D721Med (cell line): ENCODE data around the gene KLHDC7B.
"Not testable (repeated sequence)": the region's sequence is repeated elsewhere in the genome, so short reads cannot be mapped to it uniquely, and the experiment has no call there.

Source experiments
- DNase-seq: peaks from one replicate; pipeline ENCODE4 v3.0.0; 2011; ENCODE audit warnings: low spot score; ENCODE audit not compliant: insufficient read length
- FAIRE-seq: peaks from 2 replicates; lab custom pipeline; 2011; peaks lifted over from hg19 to GRCh38; lab: Jason Lieb, UNC
- TF ChIP-seq, protein P1 (sequence below): IDR thresholded peaks from 2 replicates; pipeline ENCODE4 v1.5.1; 2012; ENCODE audit warnings: mild to moderate bottlenecking, control low read depth; ENCODE audit not compliant: insufficient read depth; ENCODE audit errors: missing control alignments

Gene KLHDC7B

DNA sequence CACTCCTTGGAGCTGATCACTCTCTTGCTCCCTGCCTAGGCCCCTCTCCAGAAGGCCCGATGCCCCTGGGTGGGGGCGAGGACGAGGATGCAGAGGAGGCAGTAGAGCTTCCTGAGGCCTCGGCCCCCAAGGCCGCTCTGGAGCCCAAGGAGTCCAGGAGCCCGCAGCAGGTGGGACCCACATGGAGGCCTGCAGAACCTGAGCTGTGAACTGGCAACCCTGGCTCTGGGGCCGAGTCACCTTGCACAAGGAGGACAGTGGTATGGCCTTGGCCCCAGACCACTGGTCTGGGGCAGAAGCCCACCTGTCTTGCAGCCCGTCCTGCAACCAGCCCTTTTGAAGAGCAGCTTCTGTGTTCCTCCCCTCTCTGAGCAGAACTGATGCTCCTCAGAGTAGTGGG is 26.5 kb upstream of the KLHDC7B start:
- TF ChIP-seq, protein P1, sequence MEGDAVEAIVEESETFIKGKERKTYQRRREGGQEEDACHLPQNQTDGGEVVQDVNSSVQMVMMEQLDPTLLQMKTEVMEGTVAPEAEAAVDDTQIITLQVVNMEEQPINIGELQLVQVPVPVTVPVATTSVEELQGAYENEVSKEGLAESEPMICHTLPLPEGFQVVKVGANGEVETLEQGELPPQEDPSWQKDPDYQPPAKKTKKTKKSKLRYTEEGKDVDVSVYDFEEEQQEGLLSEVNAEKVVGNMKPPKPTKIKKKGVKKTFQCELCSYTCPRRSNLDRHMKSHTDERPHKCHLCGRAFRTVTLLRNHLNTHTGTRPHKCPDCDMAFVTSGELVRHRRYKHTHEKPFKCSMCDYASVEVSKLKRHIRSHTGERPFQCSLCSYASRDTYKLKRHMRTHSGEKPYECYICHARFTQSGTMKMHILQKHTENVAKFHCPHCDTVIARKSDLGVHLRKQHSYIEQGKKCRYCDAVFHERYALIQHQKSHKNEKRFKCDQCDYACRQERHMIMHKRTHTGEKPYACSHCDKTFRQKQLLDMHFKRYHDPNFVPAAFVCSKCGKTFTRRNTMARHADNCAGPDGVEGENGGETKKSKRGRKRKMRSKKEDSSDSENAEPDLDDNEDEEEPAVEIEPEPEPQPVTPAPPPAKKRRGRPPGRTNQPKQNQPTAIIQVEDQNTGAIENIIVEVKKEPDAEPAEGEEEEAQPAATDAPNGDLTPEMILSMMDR: no peak
- FAIRE-seq (no peak), DNase-seq (no peak)

DNA sequence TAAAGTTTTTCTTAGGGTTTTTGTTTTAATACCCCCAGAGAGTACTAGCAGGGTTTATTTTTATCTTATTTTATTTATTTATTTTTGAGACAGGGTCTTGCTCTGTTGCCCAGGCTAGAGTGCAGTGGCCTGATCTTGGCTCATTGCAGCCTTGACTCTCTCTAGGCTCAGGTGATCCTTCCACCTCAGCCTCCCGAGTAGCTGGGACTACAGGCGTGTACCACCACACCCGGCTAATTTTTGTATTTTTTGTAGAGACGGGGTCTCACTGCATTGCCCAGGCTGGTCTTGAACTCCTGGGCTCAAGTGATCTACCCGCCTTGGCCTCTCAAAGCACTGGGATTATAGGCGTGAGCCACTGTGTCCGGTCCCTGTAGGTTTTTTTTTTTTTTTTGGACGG is 25.5 kb upstream of the KLHDC7B start:
- not testable (repeated sequence) for FAIRE-seq, DNase-seq

DNA sequence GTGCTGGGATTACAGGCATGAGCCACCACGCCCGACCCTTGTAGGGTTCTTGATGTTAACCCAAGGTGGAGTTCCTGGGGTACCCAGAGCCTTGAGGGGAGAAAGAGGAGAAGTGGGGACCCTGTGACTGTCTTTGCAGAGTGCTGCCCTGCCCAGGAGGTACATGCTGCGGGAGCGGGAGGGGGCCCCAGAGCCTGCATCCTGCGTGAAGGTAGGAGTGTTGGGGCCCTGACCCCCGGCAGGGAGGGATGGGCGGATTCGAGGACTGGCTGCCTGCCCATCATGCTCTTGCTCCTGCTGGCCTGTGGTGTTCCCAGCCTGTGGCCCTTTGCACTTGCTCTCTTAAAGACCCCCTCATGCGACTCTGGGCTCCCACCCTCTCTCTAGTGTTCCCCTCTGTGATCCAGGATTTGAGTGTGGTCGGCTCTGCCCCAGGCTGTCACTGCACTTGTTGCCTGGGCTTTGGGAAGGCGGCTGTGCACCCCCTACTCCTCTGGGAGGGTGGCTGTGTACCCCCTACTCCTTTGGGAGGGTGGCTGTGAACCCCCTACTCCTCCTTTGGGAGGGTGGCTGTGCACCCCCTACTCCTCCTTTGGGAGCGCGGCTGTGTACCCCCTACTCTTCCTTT is 24.8 kb upstream of the KLHDC7B start:
- FAIRE-seq: no peak
- TF ChIP-seq, protein P1: no peak

DNA sequence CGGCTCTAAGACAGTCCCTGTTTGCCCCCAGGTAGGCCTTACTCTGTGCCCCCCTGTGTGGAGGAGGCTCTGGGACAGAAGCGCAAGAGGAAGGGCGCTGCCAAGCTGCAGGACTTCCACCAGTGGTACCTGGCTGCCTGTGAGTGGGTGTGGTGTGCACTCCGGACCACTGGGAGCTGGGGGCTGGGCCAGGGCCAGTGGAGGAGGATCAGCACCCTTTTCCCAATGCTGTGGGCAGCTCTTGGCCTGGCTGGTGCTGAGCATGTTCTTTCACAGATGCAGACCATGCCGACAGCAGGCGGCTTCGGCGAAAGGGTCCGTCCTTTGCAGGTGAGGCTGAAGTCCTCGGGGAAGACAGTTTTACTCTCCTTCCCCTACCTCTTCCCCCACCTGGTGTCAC is 24.0 kb upstream of the KLHDC7B start:
- FAIRE-seq: no peak
- no peak for DNase-seq
- TF ChIP-seq, protein P1: no peak

More for the DNA sequence above, 24.8 kb upstream of the KLHDC7B start:
- no peak for DNase-seq

DNA sequence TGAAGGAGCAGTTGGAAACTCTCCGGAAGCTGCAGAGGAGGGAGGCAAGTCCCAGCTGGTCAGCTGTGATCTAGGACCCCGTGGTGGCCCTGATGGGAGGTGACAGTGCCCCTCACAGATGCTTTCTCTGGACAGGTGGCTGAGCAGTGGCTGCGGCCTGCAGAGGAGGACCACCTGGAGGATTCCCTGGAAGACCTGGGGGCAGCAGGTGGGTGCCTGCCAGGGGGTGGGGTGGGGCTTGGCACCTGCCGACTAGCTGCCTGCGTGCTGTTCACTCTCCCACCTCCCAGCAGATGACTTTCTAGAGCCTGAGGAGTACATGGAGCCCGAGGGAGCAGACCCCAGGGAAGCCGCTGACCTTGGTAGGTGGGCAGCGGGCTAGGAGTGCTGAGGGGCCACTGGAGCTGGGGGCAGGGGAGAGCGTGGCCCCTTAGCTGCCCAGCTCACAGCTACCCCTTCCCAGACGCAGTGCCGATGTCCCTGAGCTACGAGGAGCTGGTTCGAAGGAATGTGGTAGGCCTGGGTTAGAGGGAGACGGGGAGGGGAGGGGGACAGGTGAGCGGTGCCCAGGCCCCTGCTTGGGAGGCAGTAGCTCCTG is 23.4 kb upstream of the KLHDC7B start:
- DNase-seq: no peak
- TF ChIP-seq, protein P1: no peak
- no peak for FAIRE-seq

DNA sequence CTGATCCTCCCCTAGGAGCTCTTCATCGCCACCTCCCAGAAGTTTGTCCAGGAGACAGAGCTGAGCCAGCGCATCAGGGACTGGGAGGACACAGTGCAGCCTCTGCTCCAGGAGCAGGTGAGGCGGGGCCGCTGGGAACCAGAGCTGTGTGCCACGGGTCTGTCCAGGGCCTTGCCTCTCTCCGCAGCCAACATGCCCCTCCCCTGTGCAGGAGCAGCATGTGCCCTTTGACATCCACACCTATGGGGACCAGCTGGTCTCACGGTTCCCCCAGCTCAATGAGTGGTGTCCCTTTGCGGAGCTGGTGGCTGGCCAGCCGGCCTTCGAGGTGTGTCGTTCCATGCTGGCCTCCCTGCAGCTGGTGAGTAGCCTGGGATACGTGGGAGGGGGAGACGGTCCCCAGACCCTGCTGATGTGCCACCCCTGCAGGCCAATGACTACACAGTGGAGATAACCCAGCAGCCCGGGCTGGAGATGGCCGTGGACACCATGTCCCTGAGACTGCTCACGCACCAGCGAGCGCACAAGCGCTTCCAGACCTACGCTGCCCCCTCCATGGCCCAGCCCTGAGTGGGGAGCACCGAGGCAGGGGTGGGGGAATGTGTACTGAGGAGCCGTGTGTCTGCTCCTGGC is 22.8 kb upstream of the KLHDC7B start:
- TF ChIP-seq, protein P1: no peak
- no peak for FAIRE-seq

DNA sequence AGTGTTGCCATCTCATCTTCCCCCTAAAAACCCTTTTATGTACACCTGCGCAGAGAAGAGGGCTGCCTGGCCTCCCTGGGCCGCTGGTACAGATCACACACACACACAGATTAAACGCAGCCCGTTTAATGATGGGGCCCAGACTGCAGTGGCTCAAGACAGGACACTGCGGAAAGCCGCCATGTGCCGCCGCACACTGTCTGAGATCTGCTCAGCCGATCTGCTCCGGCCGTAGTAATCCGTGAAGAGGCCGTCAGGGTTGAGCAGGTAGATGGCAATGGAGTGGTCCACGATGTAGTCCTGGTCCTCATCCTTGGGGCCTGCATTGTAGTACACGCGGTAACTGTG is 22.3 kb upstream of the KLHDC7B start:
- FAIRE-seq (no peak), DNase-seq (no peak)
- TF ChIP-seq, protein P1: no peak

More for the DNA sequence above, 22.8 kb upstream of the KLHDC7B start:
- no peak for DNase-seq
